HG02870 (cell line): Measurements from ENCODE around the gene NOTCH1.
"Not testable (repeated sequence)": the region's sequence is repeated elsewhere in the genome, so short reads cannot be mapped to it uniquely, and the experiment has no call there.

Experiments
- ATAC-seq: cut with Tn5 transposase; IDR thresholded peaks from one replicate; pipeline ENCODE4 v1.9.1; 2021; ENCODE audit warnings: mild to moderate bottlenecking, moderate library complexity; ENCODE audit not compliant: unreplicated experiment

Gene NOTCH1

DNA sequence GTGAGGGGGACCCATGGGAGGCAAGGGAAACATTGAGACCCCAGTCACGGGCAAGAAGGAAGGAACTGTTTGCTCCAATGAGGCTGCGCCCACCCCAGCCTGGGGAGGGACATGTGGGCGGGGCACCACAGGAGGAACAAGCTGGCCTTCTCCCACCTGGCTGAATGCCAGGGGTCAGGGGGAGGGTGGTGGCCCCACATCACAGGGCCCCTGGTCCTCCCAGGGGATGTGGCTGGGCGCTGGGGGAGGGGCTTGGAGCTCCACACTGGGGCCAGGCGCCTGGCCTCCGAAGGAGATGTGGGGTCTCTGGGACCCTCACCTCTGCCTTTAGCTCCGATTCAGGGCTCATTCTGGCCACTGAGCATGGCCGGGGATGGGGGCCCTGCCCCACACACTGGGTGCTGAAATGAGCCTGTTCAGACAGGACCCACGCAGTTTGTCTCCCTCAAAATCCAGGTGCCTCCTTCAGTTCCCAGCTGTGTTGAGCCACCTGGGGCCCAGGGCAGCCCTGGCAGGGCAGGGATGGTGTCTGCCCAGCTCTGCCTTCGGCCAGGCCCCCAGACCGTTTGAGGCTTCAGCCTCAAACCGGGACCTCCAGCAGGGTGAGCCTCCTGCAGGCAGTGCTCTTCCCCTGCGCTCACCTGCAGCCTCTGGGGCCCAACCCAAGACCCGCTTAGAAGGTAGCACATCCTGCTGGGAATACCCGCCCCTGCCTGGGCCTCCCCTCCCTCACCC lies 33.2 kb upstream of the NOTCH1 start:
- ATAC-seq = no peak

DNA sequence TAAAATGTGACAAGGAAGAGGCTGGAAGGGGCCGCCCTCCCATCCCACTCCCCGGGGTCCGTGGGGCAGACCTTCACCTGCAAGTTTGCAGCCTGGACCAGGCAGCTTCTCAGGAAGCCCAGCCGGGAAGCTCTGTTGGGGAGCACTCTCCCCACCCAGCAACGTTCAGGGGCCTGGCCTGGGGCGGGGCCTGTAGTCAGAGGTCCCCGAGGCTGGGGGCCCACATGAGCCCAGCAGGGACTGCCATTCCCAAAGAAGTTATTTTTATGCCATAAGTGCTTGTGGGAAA lies 32.7 kb upstream of the NOTCH1 start:
- ATAC-seq = no peak

DNA sequence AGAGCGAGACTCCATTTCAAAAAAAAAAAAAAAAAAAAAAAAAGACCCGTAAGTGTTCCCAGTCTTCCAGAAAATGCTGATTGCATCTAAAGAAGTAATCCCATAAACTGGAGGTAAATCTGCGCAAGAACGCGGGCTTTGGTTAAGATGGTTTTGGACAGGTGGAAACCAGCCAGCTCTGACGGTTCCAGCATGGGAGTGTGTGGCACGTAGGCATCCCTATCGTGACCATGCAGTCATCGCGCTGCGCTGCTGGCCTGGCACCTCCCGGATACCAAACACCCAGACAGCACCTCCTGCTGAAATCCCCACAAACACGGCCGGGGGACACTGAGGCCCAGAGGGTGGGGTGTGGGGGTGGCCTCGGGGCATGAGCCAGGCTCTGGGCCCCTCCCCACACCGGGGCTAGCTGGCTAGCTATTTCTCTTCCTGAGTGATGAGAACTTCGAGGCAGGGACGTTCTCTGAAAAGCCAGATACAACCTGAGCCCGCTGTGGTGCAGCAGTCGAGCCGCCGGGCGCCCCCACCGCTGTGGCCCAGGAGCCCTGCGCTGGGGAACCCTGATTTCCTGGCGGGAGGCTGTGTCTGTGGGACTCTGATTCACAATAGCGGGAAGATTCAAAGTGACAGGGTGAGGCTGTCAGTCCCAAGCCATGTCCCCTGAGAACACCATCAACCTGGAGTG lies 32.2 kb upstream of the NOTCH1 start:
- no peak for ATAC-seq

DNA sequence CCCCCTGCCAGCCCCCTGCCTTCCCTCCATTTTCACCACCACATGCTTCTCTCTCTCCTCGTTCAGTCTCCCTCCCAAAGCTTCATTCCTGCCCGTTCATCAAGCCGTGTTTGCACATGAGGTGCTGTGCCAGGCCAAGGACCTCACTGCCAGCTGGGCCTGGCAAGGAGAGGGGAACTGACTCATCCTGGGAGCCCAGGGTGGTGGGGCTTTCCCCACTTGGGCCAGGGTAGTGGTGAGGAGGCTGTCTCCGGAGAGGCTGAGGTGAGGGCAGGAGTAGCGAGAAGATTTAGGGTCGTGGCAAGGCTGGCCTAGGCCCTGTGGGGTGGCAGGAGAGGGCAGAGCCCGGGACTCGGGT lies 30.4 kb upstream of the NOTCH1 start:
- ATAC-seq = no peak

DNA sequence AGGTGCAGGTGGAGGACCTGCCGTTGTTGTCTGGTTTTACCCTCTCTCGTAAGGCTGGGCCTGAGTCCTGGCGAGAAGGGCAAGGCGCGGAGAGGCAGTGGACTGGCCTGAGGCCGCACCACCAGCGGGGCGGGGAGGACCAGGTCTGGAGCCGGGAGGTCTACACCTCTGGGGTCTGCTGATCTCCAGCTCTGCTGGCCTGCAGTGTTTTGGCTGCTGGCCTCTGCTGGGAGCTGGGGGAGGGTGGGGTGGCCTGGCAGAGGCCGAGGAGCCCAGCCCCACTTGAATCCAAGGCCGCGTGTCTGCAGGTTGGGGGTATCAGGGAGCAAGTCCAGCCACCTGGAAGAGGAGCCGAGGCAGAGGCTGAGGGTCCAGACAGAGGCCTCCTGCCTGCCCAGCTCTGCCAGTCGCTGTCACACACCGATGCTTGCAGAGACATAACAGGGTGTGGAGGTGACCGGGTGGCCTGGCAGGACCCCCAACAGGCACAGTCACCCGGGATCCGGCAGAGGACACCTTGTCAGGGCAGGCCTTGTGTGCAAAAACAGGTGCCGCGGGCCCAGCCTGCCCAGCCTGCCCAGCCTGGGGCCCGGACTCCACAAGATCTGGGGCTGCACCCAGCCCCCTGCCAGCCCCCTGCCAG lies 29.9 kb upstream of the NOTCH1 start:
- no peak for ATAC-seq

DNA sequence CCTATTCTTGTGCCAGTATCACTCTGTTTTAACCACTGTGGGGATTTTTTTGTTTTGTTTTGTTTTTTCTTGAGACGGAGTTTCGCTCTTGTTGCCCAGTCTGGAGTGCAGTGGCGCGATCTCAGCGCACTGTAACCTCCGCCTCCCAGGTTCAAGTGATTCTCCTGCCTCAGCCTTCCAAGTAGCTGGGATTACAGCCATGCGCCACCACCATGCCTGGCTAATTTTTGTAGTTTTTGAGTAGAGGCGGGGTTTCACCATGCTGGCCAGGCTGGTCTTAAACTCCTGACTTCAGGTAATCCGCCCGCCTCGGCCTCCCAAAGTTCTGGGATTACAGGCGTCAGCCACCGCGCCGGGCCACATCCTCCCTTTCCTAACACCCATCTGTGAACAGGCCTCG lies 28.8 kb upstream of the NOTCH1 start:
- not testable (repeated sequence) for ATAC-seq

DNA sequence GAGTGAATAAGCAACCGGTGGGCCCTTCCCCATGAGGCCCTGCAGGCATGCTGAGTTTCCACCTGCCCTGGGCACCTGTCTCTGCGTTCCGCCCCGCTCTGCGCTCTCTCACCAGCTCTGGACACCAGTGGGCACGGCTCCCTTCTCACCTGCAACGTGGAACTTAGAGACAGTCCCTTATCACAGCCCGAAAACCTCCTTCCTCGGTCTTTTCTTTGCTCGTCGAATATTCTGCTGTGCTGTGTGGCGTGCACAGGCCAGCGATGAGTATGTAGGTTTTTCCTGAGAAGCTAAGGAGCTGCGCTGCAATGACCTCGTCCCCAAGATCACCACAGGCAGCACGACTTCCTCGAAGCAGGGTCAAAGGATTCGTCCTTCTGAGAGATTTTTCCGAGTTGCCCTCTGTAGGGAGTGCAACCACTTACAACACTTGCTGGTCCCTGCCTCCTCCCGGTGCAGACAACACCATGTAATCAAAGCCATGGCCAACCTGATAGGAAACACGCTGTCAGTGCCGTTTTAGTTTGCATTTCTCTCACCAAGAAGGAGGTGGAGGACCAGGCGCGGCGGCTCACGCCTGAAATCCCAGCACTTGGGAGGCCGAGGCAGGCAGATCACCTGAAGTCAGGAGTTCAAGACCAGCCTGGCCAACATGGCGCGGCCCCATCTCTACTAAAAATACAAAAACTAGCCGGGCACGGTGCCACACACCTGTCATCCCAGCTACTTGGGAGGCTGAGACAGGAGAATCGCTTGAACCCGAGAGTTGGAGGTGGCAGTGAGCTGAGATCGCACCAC lies 27.2 kb upstream of the NOTCH1 start:
- no peak for ATAC-seq

DNA sequence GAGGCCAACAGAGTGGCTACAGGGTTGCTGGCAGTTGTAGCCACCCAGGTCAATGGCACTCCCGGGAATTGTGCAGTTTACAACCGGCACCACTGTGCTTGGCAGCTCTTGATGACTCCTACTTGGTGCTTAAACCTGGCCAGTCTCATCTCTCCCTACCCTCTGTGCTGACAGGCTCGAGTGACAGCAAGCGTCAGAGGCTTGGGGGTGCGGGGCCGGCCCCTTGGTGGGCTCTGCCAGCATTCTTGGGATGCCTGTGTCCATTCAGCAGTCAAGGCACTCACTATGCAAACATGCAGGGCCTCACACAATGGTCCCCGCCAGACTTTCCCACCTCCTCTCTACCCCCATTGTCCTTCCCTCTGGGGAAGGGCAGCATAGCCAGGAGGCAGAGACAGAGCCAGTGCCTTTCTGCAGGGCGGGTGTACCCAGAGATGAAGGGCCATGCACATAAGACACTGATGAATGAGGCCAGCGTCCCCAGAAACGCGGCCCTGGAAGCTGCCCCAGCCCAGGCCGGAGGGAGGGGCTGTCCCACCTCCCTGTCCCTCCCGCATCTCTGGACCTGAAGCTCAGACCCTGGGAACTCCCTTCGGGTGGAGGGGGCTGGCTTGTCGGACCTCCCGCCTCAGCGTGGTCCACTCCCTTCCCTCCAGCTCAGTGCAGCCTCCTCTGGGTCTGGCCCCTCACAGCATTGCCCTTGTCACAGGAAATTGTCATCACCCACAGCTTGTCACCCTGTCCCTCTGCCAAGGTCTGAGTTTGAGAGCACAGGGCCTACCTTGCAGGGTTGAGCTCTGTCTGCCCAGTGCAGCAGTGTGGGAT lies 26.4 kb upstream of the NOTCH1 start:
- no peak for ATAC-seq

DNA sequence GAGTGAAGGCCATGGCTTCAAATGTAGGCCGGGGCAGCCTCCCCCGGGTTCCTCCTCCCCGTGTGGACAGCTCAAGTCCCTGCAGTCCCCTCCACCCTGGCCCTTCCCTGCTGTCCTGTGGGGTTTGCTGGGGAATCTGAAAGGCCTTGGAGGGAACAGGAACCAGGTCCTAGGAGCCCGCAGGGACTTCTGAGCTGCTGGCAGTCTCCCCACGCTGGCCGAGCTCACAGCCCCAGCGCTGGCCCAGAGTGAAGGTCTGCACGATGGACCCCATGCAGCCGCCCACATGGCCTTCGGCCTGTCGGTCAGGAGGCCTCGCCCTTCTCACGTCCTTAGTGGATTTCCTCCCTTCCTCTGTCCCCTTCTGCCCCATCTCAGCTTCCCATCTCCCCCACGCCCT lies 25.7 kb upstream of the NOTCH1 start:
- ATAC-seq = no peak

DNA sequence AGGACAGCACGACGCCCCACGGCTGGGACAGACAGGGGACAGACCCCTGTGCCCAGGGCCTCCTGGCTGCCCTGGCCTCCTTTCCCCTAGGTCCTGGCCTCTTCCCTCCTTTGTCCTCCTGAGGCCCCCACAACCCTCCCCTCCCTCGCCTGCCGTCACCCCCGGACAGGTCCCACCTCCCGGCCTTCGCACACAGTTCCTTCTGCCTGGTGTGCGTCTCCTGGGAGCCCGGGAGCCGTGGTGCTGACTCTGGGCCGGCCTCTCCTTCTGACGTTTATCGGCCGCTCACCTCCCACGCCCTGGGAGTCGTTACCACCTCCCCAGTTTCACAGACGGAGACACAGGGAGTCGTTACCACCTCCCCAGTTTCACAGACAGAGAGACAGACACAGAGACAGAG lies 25.1 kb upstream of the NOTCH1 start:
- ATAC-seq = no peak

DNA sequence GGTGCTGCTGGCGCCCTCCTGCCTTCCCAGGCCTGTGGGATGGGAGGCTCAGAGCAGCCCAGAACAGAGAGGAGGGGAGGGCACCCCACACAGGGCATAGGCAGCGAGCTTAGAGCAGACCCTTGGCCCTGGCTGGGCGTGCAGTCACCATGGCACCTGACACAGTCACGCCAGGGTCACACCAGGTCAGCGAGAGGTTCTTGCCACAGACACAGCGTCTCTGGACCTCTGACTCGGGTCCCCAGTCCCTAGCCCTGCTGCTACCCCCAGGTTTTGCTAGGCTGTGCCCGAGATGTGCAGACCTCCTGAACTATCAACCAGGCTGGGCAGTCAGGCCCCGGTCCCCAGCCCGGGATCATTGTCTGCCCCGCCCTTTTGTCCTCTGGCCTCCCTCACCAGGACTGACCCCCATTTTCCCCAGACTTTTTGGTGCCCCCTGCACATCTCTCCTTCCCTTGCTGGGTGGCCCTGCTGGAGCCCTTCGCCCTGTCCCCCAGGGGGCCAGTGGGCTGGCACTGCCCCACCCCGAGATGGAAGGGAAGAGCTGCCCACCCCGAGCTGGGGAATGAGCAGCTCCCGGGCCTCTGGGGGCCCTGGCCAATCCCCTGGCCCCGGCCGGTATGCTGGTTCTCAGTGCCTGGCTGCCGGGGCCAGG lies 24.5 kb upstream of the NOTCH1 start:
- no peak for ATAC-seq

DNA sequence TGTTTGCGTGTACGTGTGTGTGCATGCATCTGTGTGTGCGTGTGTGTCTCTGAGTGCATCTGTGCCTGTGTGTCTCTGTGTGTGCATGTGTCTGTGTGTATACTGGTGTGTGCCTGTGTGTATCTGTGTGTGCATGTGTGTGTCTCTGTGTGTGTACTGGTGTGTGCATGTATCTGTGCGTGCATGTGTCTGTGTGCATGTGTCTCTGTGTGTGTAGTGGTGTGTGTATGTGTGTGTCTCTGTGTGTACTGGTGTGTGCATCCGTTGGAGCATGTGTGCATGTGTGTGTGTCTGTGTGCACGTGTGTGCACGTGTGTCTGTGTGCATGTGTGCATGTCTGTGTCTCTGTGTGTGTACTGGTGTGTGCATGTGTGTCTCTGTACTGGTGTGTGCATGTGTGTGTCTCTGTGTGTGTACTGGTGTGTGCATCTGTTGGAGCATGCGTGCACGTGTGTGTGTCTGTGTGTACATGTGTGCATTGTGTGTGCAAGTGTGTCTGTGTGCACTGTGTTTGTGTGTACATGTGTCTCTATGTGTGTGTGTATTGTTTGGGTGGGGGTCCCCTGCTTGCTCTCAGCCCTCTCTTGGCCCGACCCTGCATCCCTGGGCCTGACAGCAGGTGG lies 23.8 kb upstream of the NOTCH1 start:
- no peak for ATAC-seq

DNA sequence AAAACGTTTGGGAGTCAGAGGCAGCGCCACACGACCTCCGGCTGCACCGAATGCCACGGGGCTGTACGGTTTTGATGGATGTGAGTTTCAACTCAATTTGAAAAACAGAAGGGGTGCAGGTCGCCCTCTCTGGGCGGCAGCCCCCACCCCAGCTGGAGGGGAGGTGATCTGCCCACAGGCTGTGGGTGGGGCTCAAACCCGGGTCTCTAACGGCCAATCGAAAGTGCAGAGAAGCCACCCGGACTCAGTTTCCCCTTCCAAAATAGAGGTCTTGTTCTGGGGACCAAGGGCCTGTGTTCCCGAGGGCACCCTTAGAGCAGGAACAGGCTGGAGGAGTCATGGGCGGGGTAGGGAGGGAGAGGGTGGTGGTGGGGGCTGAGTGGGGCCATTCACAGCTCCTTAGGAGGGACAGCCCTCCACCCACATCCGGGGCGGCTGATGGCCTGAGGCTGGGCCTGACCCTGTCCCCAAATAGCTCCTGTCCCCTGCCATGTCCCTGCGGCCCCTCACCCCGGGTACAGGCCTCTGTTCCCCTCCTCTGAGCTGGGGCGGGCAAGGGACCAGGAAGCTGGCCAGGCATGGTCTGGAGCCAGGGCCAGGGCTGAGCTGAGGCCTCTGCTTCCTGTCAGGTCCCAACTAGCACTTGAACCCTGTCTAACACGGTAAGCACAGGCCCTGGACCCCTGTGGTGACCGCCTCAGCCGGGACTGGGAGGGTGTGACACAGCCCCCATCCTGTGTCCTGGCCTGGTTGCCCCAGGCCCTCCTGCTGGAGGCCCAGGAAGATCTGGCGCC lies 22.6 kb upstream of the NOTCH1 start:
- ATAC-seq = no peak

DNA sequence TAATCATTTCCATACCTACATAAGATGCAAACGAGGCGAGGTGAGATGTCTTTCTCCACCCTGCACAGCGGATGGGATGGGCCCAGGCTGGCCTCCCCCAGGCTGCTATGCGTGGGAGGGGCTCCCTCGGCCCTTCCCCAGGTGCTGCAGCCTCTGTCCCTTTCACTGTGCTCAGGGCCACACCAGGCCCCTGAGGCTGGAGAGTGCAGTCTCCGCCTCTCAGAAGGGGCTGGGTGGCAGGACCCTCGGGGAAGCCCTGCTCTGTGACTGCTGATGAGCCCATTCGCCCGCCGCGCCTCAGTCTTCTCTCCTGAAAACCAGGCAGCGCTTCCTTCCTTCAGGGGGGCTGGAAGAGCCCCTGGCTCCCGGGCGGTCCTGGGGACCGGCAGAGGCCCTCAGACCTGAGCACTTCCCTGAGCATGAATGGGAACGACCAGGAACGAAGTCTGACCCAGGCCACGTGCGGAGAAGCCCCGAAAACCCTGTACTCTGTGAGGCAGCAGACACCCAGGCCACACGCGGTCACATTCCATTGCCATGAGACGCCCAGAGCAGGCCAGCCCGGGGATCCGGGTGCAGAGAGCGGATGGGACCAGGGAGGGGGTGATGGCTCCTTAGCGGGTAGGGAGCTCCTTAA lies 21.9 kb upstream of the NOTCH1 start:
- no peak for ATAC-seq

DNA sequence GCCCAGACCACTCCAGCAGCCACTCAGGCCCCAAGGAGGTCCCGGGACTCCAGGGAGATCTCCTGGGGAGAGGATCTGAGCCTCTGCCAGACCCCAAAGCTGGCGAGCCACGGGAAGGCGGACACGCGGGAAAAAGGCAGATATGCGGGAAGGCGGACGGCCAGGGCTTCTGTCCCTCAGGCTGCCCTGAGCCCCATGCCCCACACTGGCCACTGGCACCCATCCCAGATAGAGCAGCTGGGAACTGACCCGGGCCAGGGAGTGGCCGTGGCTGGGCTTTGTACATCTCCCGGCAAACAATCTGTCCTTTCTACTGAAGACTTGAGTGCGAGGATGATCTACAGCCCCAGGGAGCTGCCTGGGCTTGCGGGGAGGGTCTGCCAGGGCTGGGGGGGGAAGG lies 21.1 kb upstream of the NOTCH1 start:
- no peak for ATAC-seq

DNA sequence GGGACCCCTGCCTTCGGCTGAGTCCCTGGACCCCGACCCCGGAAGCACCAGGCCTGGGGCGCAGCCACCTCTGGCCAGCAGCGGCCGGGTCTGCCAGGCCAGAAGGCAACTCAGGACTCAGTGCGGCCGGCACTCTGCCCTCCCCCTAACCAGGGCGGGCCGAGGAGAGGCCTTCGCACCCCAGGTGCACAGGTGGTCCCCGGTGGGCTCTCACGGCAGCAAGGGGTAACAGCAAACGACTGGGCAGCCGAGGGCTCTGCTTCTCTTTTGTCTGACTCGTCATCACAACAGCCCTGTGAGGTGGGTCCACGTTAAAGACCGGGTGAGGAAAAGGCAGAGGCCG lies 20.7 kb upstream of the NOTCH1 start:
- ATAC-seq = no peak

DNA sequence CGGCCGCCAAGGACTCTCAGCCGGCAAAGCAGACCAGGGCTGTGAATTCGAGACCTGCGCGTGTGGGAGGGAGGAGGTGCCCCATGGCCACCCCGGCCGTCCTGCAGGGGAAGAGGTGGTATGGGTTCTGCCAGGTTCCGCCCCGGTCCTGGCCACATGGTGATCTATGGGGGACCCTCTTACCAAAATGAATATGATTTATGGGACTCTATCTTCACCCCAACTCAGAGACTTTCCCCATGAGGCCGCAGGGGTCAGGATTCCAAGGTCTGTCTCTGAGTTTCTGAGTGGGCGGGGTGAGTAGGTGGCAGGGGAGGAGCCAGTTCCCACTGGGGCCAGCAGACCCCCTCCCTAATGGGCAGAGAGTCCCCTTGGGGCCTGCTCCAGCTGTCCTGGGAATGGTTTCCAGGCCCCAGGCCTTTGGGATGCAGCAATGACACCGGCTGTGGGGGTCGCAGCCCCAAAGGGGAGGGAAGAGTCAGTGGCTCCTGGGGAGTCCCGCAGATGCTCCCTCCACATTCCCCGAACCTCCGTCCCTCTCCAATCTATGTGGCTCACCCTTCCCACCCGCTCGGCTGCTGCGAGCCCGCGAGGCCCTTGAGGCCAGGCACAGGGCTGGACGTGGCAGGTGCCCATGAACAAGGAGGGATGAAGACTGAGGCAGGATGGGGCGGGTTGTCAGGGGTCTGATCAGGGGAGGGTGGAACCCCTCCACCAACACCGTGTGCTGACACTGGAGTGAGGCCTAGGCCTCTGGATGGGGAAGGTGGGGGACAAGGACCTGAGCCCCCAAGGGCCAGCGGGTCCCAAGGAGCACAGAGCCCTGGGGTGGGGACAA lies 20.1 kb upstream of the NOTCH1 start:
- no peak for ATAC-seq
